Right lobe of liver (tissue), 4 donors: Measurements from ENCODE around the gene SCRT2.

ENCODE experiments used
- POLR2A ChIP-seq: fragments of 450-650 bp; IDR thresholded peaks from one replicate; pipeline ENCODE4 v1.6.1; 2017; ENCODE audit warnings: antibody characterized with exemption, mild to moderate bottlenecking
- TF ChIP-seq, protein P1 (sequence below), 4 donors: fragments of 200-600 bp in 3 of 4; fragments of 450-650 bp in 1 of 4; IDR thresholded peaks; one replicate each; pipeline versions ENCODE4 v1.5.1 to v1.8.0; 2016 to 2022; ENCODE audit warnings: antibody characterized with exemption in 4 of 4, mild to moderate bottlenecking in 2 of 4
- donor health status: DM: no; HTN: no; CAD: no.
- donor health status: DM: no; HTN: no; CAD: no.
- donor health status: DM: no; HTN: yes; CAD: no.

DNA sequence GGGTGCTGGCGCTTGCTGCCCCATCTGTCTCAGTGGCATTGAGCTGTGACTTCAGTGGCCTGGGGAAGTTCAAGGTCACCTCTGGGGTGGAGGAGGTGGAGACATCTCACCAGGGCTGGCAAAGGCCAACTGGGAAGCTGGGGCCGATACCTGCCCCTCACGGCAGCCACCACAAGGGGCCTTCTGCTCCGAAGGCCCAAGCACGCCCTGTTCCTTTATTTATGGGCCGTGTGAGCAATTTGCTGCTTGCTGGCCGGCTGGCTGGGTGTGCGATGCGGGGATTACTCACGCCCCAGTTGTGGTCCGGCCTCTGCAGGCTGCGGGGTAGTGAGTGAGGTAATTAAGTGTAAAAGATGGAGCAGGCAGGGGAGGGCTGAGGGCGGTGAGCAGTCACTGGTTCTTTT is 13.2 kb upstream of the SCRT2 start:
- TF ChIP-seq, protein P1, sequence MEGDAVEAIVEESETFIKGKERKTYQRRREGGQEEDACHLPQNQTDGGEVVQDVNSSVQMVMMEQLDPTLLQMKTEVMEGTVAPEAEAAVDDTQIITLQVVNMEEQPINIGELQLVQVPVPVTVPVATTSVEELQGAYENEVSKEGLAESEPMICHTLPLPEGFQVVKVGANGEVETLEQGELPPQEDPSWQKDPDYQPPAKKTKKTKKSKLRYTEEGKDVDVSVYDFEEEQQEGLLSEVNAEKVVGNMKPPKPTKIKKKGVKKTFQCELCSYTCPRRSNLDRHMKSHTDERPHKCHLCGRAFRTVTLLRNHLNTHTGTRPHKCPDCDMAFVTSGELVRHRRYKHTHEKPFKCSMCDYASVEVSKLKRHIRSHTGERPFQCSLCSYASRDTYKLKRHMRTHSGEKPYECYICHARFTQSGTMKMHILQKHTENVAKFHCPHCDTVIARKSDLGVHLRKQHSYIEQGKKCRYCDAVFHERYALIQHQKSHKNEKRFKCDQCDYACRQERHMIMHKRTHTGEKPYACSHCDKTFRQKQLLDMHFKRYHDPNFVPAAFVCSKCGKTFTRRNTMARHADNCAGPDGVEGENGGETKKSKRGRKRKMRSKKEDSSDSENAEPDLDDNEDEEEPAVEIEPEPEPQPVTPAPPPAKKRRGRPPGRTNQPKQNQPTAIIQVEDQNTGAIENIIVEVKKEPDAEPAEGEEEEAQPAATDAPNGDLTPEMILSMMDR (IDR thresholded peaks at IDR 0.05): no peak
- no peak for TF ChIP-seq POLR2A
